ENCODE results near the gene ERVW-1.

DNA sequence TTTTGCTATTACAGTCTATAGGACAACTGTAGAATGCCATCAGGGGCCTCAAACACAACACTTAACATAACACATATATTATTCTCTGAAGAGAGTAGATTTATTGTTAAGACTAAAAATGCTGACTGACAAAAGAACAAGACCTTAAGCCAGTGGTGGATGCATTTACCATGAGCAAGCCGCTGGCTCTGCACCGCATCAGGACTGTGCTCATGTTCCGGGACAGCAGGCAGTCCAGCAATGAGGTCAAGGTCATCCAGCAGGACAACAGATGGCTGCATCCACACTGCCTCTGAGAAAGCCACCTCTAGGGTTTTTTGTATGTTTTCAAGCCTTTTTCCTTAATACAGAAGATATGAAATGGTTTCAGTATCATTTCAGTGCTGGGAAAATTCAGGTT is 26.8 kb upstream of the ERVW-1 start:
- TF ChIP-seq, protein P1, sequence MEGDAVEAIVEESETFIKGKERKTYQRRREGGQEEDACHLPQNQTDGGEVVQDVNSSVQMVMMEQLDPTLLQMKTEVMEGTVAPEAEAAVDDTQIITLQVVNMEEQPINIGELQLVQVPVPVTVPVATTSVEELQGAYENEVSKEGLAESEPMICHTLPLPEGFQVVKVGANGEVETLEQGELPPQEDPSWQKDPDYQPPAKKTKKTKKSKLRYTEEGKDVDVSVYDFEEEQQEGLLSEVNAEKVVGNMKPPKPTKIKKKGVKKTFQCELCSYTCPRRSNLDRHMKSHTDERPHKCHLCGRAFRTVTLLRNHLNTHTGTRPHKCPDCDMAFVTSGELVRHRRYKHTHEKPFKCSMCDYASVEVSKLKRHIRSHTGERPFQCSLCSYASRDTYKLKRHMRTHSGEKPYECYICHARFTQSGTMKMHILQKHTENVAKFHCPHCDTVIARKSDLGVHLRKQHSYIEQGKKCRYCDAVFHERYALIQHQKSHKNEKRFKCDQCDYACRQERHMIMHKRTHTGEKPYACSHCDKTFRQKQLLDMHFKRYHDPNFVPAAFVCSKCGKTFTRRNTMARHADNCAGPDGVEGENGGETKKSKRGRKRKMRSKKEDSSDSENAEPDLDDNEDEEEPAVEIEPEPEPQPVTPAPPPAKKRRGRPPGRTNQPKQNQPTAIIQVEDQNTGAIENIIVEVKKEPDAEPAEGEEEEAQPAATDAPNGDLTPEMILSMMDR (optimal IDR thresholded peaks at IDR 0.05 in 1 of 3, IDR thresholded peaks at IDR 0.05 in 1 of 3, conservative IDR thresholded peaks at IDR 0.05 in 1 of 3; ENCODE audit: extremely low read depth in 1 of 3, insufficient read depth in 2 of 3, low read length in 3 of 3), result no peak
- no peak for TF ChIP-seq EZH2 (IDR thresholded peaks at IDR 0.05; ENCODE audit: low read length)

All from keratinocyte (primary cell).